ENCODE data around the gene SPIN1. TPM values are rescaled to one million over a fixed set of nuclear protein-coding genes. Genes with fewer than 3 reads are reported as not detected.

The SPIN1 gene
- total RNA-seq, 2 experiments from 2014 or later: 37.7 to 39.0 TPM

DNA sequence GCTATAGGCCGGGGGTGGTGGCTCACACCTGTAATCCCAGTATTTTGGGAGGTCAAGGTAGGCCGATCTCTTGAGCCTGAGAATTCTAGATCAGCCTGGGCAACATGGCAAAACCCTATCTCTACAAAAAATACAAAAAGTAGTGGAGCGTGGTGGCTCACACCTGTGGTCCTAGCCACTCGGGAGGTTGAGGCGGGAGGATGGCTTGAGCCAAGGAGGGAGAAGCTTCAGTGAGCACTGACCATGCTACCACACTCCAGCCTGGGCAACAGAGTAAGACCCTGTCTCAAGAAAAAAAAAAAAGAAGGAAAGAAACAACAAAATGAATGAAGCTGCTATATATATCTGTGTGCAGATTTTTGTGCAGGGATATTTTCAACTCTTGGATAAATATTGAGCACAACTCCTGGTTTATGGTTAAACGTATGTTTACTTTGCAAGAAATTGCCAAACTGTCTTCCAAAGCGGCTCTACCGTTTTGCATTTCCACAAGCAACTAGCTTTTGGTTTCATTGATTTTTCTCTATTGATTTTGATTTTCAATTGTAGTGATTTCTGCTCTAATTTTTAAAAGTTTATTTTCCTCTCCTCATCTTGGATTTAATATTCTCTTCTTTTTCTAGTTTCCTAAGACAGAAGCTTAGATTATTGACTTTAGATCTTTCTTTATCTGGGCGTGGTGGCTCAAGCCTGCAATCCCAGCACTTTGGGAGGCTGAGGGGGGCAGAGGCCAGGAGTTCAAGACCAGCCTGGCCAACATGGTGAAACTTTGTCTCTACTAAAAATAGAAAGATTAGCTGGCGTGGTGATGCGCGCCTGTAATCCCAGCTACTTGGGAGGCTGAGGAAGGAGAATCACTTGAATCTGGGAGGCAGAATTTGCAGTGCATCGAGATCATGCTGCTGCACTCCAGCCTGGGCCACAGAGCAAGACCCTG is 49.2 kb downstream of the SPIN1 start:
- H3K36me3 Mint-ChIP-seq: peaks cover 67% of the 10 kb centered on the region
- no peak overlapping the region for H3K27ac Mint-ChIP-seq
- DNase-seq: no peak
- H3K9me3 Mint-ChIP-seq: peaks cover 2% of the 10 kb centered on the region
- H3K27me3 Mint-ChIP-seq: no peaks in the 10 kb centered on the region
- H3K4me3 Mint-ChIP-seq: no peak overlapping the region
- H3K4me1 Mint-ChIP-seq: peaks cover 48% of the 10 kb centered on the region

DNA sequence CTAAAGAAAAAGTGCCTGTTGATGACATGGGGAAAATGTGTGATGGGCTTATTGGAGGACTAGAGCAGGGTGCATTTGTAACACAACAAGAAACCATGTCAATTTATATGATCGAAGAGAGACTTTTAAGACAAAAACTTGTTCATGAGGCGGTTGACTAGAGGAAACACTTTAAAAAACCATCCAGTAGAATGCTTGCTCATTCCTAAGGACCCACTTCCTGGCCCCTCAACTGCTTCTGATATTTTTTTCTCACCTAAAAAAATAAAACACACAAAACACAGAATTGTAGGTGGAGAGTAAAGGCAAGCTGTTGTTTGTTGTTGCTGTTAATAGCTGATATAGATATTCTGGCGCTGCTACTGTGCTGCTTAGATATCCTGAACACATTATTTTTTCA is 50.6 kb downstream of the SPIN1 start:
- H3K9me3 Mint-ChIP-seq: peaks cover 4% of the 10 kb centered on the region
- no peaks in the 10 kb centered on the region for H3K27me3 Mint-ChIP-seq
- peaks cover 47% of the 10 kb centered on the region for H3K4me1 Mint-ChIP-seq
- no peak overlapping the region for H3K4me3 Mint-ChIP-seq
- H3K36me3 Mint-ChIP-seq: peaks cover 57% of the 10 kb centered on the region
- H3K27ac Mint-ChIP-seq: no peak overlapping the region
- no peak for DNase-seq

DNA sequence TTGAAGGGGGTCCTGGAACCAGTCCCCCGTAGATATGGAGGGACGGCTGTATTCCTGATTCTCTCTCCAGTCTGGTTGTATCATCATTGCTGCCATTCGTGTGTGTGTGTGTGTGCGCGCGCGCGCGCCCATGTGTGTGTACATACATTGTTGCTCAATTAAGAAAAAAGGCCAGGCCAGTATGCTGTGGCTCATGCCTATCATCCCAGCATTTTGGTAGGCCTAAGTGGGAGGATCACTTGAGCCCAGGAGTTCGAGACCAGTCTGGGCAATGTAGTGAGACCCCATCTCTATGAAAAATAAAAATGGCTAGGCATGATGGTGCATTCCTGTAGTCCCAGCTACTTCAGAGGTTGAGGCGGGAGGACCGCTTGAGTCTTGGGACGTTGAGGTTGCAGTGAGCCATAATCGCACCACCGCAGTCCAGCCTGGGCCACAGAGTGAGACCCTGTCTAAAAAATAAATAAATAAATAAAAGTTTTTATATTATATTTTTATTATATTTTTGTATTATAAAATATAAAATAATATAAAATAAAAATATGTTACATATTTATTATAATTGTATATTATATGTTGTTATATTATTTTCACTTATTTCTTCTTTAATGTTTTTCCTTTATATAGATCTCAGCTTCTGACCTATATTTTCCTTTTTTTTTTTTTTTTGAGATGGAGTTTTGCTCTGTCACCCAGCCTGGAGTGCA is 53.2 kb downstream of the SPIN1 start:
- H3K36me3 Mint-ChIP-seq: peaks cover 47% of the 10 kb centered on the region
- H3K9me3 Mint-ChIP-seq: peaks cover 11% of the 10 kb centered on the region
- H3K4me1 Mint-ChIP-seq: peaks cover 37% of the 10 kb centered on the region
- no peak overlapping the region for H3K4me3 Mint-ChIP-seq
- DNase-seq: no peak
- H3K27ac Mint-ChIP-seq: no peak overlapping the region
- H3K27me3 Mint-ChIP-seq: no peaks in the 10 kb centered on the region

DNA sequence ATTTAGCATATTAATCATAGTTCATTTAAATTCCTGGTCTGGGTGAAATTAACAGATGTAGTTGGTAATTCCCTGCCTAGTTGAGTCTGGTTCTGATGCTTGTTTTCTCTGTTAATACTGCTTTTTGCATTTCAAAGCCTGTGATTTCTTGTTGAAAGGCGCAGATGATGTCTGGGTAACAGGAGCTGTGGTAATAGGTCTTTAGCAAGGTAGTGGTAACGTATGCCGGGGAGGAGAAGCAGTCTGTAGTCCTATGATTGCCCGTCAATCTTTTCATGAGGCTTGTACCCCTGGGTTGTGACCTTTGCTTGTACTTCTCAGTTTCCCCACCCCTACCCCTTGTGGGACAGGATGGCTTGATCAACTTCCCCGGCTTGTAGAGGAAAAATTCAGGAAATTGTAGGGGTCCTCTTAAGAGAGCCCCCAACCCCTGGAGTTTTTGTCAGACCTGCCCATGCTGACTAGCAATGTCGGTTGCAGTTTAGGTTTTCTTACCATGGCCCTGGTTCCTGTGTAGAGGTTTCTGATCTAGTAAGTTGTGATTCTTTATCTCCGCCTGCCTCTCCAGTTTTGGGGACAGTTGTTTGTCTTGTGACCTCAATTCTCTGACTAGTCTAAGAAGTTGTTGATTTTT is 55.4 kb downstream of the SPIN1 start:
- DNase-seq: no peak
- H3K27ac Mint-ChIP-seq: no peak overlapping the region
- no peak overlapping the region for H3K4me3 Mint-ChIP-seq
- H3K36me3 Mint-ChIP-seq: peaks cover 38% of the 10 kb centered on the region
- peaks cover 13% of the 10 kb centered on the region for H3K9me3 Mint-ChIP-seq
- H3K27me3 Mint-ChIP-seq: no peaks in the 10 kb centered on the region
- peaks cover 43% of the 10 kb centered on the region for H3K4me1 Mint-ChIP-seq

DNA sequence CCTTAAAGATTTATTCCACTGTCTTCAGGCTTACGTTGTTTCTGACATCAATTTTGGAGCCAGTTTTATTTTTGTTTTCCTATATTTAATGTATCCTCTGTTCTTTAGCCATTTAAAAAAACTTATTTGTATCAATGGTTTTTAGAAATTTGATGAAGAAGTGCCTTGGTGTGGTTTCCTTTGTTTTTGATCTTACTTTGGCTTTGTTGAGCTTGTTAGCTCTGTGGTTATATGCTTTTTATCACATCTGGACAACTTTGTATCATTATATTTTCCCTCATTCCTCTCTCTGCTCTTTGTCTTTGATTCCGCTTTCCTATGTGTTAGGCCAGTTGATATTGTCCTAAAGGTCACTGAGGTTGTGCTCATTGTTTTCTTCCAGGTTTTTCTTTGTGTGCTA is 58.5 kb downstream of the SPIN1 start:
- Mint-ChIP-seq H3K27me3 (no peaks in the 10 kb centered on the region), H3K27ac (no peak overlapping the region), H3K4me1 (peaks cover 34% of the 10 kb centered on the region), H3K4me3 (no peak overlapping the region), H3K9me3 (peaks cover 13% of the 10 kb centered on the region), H3K36me3 (peaks cover 35% of the 10 kb centered on the region)
- DNase-seq: no peak

DNA sequence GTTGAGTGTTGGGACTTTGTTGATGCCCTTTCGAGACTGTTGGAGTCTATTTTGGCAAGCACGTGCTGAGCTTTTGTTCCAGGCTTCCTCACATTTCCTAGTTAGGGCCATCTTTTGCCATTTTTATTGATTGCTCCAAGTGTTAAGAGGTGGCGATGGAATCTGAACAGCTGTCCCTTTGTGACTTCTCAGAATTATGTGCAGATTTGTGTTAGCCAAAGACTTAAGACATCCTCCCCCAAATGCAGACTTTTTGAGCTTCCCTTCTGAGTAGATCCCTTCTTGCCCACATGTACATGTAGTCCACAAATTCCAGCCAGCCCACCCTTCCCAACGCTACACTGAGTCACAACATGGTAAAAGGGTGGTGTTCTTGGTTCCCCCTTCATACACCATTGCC is 59.2 kb downstream of the SPIN1 start:
- Mint-ChIP-seq H3K4me1 (peaks cover 28% of the 10 kb centered on the region), H3K4me3 (no peak overlapping the region), H3K36me3 (peaks cover 31% of the 10 kb centered on the region), H3K27ac (no peak overlapping the region), H3K9me3 (peaks cover 13% of the 10 kb centered on the region), H3K27me3 (no peaks in the 10 kb centered on the region)
- DNase-seq: no peak

DNA sequence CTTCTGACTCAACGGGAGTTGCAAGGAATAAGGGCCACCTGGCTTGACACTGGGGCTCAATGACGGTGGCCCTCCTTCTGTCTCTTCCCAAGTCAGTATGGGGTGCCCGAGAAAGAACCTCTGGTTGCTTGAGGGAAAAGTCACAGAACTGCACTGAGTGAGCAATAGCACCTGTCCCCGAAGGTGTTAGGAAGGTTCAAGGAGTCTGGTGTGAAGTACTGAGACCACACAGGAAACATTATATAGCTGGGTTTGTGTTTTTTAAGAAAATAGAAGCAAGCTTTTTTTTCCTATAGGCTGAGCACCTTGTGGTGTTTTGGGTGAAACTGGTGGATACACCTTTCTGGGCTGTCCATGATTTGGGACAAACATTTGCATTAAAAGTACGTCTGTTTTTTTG is 62.9 kb downstream of the SPIN1 start:
- Mint-ChIP-seq H3K4me1 (peaks cover 12% of the 10 kb centered on the region), H3K36me3 (peaks cover 15% of the 10 kb centered on the region), H3K27me3 (no peaks in the 10 kb centered on the region), H3K27ac (no peak overlapping the region), H3K4me3 (no peak overlapping the region), H3K9me3 (peaks cover 4% of the 10 kb centered on the region)
- DNase-seq: no peak

DNA sequence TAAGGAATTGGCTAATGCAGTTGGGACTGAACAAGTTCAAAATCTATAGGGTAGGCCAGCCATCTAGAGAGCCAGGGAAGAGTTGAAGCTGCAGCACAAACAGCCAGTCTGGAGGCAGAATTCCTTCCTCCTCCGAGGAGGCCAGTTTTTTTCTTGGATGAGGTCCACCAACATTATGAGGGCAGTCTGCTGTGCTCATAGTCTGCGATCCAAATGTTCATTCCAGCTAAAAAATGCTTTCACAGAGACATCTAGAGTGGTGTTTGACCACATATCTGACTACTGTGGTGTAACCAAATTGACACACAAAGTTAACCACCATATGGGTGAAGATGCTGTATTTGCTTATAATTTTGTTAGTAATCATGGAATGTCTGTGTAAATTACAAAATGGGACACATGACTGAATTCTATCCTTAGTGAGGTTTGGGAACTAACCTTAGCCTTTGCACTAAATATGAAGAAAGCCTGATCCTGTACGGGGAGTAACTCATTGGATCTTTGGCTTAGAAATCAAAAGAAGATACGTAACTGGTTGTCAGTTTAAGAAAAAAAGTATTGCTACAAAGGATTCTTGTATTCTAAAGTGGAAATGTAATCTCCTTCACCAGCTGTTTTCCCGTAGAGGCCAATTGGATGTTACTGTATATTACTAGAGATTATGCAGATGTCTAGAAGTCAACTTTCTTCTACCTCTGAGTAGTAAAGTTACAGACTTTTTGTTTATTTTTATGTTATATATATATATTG is 70.6 kb downstream of the SPIN1 start:
- Mint-ChIP-seq H3K9me3 (no peaks in the 10 kb centered on the region), H3K4me3 (no peak overlapping the region), H3K27ac (no peak overlapping the region), H3K27me3 (no peaks in the 10 kb centered on the region), H3K36me3 (peaks cover 20% of the 10 kb centered on the region), H3K4me1 (peaks cover 5% of the 10 kb centered on the region)
- no peak for DNase-seq

DNA sequence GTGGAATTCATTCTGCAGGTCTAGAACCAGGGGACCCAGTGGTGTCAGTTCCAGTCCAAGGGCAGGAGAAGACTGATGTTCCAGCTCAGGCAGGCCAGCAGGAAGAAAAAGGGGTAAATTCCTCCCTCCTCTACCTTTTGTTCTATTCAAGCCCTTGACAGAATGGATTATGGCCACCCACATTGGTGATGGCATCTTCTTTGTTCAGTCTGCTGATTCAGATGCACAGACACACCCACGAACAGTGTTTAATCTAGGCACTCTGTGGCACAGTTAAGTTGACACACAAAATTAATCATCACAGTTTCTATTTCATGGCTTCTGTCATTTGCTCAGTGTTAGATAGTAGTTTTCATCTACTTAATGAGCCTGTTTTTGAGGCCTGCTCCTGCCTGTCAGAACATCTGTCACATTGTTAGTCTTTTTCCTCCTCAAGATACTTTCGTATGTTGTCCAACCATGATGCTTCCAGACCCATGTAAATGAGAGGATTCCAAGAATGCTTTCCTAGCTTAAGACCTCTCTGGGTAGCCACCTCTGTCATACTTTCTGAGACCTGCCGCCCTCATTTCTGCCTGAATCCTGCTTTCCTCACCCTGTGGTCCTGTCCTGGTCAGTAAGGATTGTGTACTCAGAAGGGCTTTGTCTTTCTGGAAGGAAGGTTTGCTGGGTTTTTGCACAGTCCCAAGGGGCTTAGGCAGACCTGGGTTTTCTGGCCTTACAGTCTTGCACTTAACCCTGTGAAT is 72.5 kb downstream of the SPIN1 start:
- Mint-ChIP-seq H3K4me3 (no peak overlapping the region), H3K27ac (no peak overlapping the region), H3K4me1 (peaks cover 7% of the 10 kb centered on the region), H3K36me3 (peaks cover 20% of the 10 kb centered on the region), H3K27me3 (no peaks in the 10 kb centered on the region), H3K9me3 (no peaks in the 10 kb centered on the region)
- no peak for DNase-seq

DNA sequence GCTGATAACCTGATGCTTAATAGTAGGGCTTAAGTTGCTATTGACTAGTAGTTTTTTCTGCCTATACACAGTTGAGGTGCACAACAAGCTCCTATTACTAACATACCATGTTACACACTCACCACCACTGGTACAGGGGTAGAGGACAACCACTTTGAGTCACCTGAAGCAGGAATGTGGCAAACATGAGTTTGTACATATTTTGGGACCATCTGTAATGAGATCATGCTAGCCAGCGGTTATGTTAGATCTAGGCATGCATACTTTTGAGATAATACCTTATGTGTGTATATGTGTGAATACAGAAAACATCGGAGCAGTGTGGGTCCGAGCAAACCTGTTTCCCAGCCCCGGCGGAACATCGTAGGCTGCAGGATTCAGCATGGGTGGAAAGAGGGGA is 73.9 kb downstream of the SPIN1 start:
- Mint-ChIP-seq H3K9me3 (no peaks in the 10 kb centered on the region), H3K36me3 (peaks cover 19% of the 10 kb centered on the region), H3K4me3 (no peak overlapping the region), H3K27ac (no peak overlapping the region), H3K4me1 (peaks cover 7% of the 10 kb centered on the region), H3K27me3 (no peaks in the 10 kb centered on the region)
- DNase-seq: no peak

DNA sequence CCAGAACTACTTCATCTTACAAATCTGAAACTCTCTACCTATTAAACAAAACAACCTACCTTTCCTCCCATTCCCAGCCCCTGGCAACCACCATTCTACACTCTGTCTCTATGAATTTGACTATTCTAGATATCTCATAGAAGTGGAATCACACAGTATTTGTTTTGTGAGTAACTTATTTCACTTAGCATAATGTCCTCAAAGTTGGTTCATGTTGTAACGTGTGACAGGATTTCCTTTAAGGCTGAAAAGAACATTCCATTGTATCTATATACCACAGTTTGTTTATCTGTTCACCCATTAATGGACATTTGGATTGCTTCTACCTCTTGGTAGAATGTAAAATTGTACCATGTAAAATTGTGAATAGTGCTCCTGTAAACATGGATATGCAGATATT is 76.6 kb downstream of the SPIN1 start:
- Mint-ChIP-seq H3K36me3 (peaks cover 27% of the 10 kb centered on the region), H3K27me3 (no peaks in the 10 kb centered on the region), H3K27ac (no peak overlapping the region), H3K9me3 (no peaks in the 10 kb centered on the region), H3K4me1 (peaks cover 7% of the 10 kb centered on the region), H3K4me3 (no peak overlapping the region)
- DNase-seq: no peak

DNA sequence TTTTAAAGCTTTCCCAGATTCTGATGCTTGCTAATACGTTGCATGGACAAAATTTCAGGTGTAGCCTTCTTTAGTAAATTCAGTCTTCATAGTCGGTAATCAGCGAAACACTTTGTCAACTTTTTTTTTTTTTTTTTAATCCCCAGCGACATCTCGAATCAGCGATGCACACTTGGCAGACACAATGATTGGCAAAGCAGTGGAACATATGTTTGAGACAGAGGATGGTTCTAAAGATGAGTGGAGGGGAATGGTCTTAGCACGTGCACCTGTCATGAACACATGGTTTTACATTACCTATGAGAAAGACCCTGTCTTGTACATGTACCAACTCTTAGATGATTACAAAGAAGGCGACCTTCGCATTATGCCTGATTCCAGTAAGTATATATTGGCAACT is 80.0 kb downstream of the SPIN1 start:
- Mint-ChIP-seq H3K36me3 (peaks cover 18% of the 10 kb centered on the region), H3K4me3 (no peak overlapping the region), H3K4me1 (peaks cover 2% of the 10 kb centered on the region), H3K27me3 (no peaks in the 10 kb centered on the region), H3K27ac (no peak overlapping the region), H3K9me3 (no peaks in the 10 kb centered on the region)
- DNase-seq: no peak

DNA sequence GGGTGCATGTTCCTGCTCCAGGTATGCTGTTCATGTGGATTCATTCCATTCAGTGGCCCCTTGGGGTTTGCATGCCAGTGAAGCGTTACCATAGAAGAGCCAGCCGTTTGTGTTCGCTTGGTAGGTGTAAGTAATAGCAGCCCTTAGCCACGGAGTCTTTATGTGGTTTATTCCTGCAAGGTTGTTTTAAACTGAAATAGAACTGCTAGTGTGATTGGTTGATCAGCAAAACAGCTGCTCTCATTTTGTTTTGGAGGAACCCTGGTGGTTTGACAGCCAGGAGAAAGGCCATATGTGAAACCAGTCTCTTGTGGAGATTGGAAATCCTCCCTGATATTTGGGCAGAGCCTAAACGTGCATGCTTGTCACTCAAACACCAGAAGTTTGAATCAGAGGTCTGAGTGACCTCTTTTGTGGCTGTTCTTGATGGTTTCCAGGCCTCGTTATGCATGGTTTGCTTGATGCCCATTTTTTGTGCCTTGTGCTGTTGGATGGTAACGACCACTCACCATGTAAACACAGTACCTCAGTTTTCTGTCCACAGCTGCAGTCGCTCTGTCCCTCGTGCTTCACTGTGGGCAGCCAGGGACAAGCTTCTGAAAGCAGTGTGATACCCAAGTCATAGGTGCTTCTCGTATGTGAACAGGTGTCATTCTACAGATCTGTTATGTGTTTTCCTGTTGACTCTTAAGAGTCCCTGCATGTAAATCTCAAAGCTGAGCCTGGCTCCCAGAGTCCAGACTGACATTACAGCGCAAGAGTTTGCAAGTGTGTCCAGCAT is 88.4 kb downstream of the SPIN1 start:
- no peak overlapping the region for H3K27ac Mint-ChIP-seq
- H3K36me3 Mint-ChIP-seq: peaks cover 2% of the 10 kb centered on the region
- H3K9me3 Mint-ChIP-seq: no peaks in the 10 kb centered on the region
- H3K4me1 Mint-ChIP-seq: peaks cover 14% of the 10 kb centered on the region
- DNase-seq: no peak
- H3K27me3 Mint-ChIP-seq: no peaks in the 10 kb centered on the region
- no peak overlapping the region for H3K4me3 Mint-ChIP-seq
